Hematopoietic multipotent progenitor cell treated with erythropoietin and hydrocortisone succinate and interleukin-3 and kit ligand, for 6 days (in vitro differentiated cells): Measurements from ENCODE around the gene SAP30L.
A peak's percentile ranks its signal among the peaks of the same experiment; 100 is the strongest.

ENCODE experiments used
- DNase-seq: peaks from one replicate; pipeline ENCODE4 v3.0.0-alpha.2; 2015

SAP30L gene

GRCh38 chr5:154482528-154483449 is 37.0 kb downstream of the SAP30L start:
- no peak for DNase-seq

- no peak for DNase-seq
Measured at GRCh38 chr5:154483654-154484392, 38.0 kb downstream of the SAP30L start.

GRCh38 chr5:154484393-154485095 is 38.7 kb downstream of the SAP30L start:
- no peak for DNase-seq

GRCh38 chr5:154485096-154485491 is 39.3 kb downstream of the SAP30L start:
- no peak for DNase-seq

- no peak for DNase-seq
Measured at GRCh38 chr5:154485850-154486426, 40.1 kb downstream of the SAP30L start.

- DNase-seq: no peak
Measured at GRCh38 chr5:154486427-154486866, 40.6 kb downstream of the SAP30L start.

- no peak for DNase-seq
Measured at GRCh38 chr5:154487541-154487940, 41.7 kb downstream of the SAP30L start.

GRCh38 chr5:154491941-154492340 is 46.1 kb downstream of the SAP30L start:
- no peak for DNase-seq

- DNase-seq: no peak
Measured at GRCh38 chr5:154493274-154493673, 47.5 kb downstream of the SAP30L start.

- DNase-seq: no peak
Measured at GRCh38 chr5:154494036-154494435, 48.2 kb downstream of the SAP30L start.

GRCh38 chr5:154498591-154498990 is 52.8 kb downstream of the SAP30L start:
- peak; percentile 77 for DNase-seq

GRCh38 chr5:154498994-154499393 is 53.2 kb downstream of the SAP30L start:
- no peak for DNase-seq

- no peak for DNase-seq
Measured at GRCh38 chr5:154501566-154501965, 55.8 kb downstream of the SAP30L start.

GRCh38 chr5:154502180-154502579 is 56.4 kb downstream of the SAP30L start:
- no peak for DNase-seq

GRCh38 chr5:154503698-154504039 is 57.9 kb downstream of the SAP30L start:
- DNase-seq: no peak

GRCh38 chr5:154505567-154505966 is 59.8 kb downstream of the SAP30L start:
- DNase-seq: no peak

- DNase-seq: no peak
Measured at GRCh38 chr5:154506049-154506715, 60.4 kb downstream of the SAP30L start.

GRCh38 chr5:154506716-154507080 is 60.9 kb downstream of the SAP30L start:
- no peak for DNase-seq

- DNase-seq: no peak
Measured at GRCh38 chr5:154508114-154508513, 62.3 kb downstream of the SAP30L start.

- DNase-seq: no peak
Measured at GRCh38 chr5:154509784-154510555, 64.2 kb downstream of the SAP30L start.
